Hematopoietic multipotent progenitor cell treated with erythropoietin and hydrocortisone succinate and interleukin-3 and kit ligand, for 4 days (in vitro differentiated cells): ENCODE results near the gene IRF2BP1.
A peak's percentile ranks its signal among the peaks of the same experiment; 100 is the strongest.
"Not testable (repeated sequence)": the region's sequence is repeated elsewhere in the genome, so short reads cannot be mapped to it uniquely, and the experiment has no call there.

Experiments
- DNase-seq: peaks from one replicate; pipeline ENCODE4 v3.0.0-alpha.2; 2015

The IRF2BP1 gene

DNA sequence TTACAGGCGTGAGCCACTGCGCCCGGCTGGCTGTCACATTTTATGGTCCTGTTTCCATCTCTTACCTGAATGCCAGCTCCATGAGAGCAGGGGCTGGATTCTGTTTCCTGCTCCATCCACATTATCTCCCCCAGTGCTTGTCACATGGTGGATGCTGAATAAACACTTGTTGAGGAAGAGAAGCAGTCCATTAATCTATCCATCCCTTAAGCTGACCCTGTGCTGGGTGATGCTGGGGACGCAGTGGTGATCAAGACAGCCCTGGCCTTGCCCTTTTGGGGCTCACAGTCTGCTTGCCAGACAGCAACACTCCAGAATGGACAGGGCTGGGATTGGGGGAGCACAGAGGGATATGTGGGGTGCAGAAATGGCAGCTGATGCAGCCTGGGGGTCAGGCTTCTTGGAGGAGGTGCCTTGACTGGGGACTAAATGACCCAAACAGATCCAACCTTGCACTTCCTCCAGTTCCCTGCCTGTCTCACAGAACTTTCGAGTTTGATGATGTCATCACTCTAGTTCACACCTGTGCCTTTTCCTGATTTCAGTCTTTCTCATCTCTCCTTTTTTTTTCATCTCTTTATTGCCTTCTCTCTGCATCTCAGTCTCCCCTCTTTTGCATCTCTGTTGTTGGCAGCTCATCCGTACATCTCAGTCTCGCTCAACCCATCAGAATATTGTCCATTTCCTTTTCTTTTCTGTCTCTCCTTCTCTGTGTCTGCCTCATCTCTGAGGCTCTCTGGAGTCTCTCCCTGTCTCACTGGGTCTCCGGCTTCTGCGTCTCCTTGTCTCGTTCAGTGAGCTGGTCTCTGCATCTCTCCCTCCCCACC, 4.6 kb downstream of the IRF2BP1 start:
- DNase-seq: no peak

GRCh38 chr19:45879971-45880370, 6.0 kb downstream of the IRF2BP1 start:
- DNase-seq: no peak

DNA sequence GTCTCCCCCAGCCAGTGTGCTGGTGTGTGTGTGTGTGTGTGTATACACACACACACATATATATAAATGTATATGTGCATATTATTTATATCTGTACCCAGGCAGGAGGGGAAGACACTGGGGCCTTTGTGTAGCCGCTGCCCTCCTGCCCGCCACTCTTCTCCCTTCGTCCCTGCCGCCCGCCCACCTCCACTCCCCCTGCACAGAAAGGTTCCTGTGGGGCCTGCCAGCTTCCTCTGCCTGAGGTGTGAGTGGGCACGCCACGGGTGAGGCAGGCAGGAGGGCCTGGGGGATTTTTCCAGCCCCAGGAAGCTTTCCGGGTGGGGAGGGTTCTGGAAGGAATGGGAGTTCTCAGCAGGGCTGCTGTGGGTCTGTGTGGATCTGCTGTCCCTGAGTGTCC, 6.9 kb downstream of the IRF2BP1 start:
- DNase-seq: no peak

DNA sequence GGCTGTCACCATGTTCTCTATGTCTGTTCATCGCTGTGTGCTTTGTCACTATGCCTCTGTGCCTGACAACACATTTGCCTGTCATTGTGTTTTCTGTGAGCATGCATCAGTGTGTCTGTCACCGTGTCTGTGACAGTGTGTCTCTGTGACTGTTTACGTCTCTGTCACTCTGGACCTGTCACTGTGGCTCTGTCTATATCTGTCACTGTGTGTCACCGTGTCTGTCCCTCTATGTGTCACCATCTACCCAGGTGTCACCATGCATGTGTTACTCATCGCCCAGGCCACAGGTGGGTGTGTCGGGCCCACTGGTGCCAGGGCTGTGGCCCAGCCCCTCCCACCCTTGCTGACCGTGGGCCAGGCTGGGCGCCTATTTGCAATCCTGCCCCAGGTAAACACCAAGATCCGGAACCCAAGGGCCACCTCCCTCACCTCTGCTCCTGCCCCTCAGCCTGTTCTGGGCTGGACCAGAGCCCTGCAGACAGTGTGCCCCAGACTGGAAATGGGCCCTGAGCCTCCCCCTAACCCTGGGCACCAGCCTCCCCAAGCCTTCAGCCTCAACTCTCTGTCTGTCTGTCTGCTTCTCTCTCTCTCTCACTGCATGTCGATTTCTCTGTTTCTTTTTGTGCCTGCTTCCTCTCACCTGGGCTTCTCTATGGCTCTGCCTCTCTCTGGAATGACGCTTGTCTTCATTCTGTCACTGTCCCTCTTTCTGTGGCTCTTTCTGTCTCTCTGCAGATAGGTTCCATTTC, 7.7 kb downstream of the IRF2BP1 start:
- DNase-seq: no peak

- DNase-seq: peak; percentile 71
These were observed 9.3 kb downstream of the IRF2BP1 start for GRCh38 chr19:45876411-45877197.

DNA sequence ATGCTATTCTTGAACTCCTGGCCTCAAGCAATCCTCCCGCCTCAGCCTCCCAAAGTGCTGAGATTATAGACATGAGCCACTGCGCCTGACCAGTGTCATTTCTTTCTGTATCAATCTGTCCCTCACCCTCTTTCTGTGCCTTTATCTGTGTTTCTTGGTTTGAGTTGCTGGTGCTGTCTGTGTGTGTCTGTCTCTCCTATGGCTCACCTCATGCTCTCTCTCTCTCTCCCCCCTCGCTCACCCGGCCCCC, 9.9 kb downstream of the IRF2BP1 start:
- peak; percentile 61 for DNase-seq

DNA sequence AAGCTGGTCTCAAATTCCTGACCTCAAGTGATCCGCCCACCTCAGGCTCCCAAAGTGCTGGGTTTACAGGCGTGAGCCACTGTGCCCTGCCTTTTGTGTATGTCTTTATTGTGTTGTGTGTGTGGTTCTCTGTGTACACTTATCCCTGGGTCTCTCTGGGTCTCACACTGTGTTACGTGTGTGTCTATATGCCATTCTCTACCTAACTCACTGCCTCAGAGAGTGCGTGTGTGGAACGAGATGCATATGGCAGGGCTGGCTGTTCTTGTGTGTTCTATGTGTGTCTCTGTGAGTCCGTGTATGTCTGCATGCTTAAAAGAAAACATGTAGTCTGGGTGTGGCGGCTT, 11.3 kb downstream of the IRF2BP1 start:
- no peak for DNase-seq

- DNase-seq: no peak
These were observed 12.6 kb downstream of the IRF2BP1 start for GRCh38 chr19:45873219-45873772.

GRCh38 chr19:45872095-45872919, 13.6 kb downstream of the IRF2BP1 start:
- no peak for DNase-seq

- DNase-seq: no peak
These were observed 15.1 kb downstream of the IRF2BP1 start for GRCh38 chr19:45870798-45871197.

- DNase-seq: not testable (repeated sequence)
These were observed 18.7 kb downstream of the IRF2BP1 start for GRCh38 chr19:45867241-45867640.

DNA sequence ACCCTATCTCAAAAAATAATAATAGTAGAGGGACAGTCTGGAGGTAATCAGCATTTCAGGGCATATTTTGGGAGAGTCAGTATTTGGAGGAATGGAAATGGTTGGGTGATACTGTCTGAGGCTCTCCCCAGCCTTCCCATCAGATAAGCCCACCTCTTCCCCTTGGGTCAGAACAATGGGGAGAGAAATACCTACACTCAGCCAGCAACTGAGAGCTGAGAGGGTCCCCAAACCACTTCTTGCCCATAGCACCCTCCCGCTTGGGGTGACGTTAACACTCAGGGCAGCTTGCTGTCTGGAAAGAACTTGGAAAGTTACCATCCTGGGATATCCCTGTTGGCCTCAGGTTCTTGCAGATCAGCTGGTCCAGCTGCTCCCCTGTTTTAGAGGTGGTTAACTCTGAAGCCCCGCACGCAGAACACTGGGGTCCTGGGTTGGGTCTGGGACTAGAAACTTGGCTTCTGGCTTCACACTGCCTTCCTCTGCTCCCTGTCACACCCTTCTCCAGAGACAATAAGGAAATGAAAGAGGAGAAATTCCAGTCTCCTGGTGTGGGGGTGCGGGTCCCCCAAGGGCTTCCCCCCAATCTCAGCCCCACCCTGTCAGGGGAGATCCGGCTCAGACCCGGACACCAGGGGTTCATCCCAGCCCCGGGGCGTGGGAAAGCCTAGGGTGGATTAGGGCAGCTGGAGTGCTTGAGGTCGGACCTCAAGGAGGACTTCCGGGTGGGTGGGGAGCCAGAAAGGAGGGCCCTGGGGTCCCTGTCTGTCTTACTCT, 19.4 kb downstream of the IRF2BP1 start:
- DNase-seq: no peak

DNA sequence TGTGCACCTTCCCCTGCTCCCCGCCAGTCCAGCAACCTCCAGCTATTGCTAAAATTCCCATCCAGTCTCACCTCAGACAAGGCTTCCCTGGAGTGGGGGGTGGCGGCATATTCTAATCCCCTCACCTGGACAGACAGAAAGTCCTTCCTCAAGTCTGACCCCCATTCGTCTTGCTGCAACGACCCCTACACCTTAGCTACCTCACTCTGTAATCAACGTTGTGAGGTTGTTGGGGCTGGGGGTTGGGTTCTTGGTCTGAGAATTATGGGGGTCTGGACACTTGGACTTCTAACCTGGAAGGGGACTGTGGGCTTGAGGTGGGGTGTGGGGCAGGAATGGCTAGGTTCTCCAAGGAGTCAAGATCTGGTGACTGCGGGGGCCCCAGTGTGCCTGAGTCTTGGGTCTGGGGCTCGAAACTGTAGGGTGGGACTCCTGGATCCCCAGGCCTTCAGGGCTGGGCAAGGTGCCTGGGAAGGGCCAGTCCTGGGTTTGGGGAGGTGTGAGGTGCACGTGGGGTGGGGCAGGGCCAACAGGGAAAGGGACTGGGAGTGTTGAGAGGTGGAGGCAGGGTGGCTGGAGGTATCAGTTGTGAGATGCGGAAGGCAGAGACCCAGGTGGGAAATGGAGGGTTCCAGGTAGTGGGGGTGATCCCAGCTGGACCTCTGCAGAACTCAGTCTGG, 20.5 kb downstream of the IRF2BP1 start:
- no peak for DNase-seq

- no peak for DNase-seq
These were observed 21.3 kb downstream of the IRF2BP1 start for GRCh38 chr19:45864629-45865082.

DNA sequence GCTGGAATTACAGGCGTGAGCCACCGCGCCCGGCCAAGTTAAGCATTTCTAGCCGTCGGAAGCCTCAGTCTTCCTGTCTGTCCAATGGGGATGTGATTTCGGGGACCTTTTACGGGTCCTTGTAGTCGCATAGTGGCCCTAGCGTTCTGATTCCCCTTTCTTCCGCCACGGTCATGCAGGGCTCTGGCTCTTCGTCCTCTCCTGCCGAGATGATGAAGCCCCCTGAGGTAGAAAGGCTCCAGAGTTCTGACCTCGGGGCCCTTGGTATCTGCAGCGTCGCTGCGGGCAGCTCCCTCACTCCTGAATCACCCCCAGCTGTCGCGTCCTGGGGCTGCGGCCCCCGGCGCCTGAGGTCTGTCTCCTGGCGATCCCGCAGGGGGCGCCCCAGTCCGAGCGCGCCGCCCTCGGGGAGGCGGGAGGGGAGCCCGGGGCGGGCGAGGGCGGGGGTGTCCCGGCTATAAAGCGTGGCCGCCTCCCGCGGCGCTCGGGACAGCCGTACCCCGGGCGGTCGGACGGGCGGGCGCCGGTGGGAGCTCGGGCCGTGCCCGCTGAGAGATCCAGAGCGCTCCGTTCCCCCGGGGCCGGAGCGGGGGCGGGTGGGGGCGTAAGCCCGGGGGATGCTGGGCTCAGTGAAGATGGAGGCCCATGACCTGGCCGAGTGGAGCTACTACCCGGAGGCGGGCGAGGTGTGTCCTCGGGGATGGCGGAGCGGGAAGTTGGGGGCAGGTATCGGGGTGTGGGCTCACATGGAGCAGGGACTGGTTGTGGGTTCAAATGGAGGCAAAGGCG, 21.9 kb downstream of the IRF2BP1 start, which contains the start of gene FOXA3:
Gene FOXA3, plus strand, starts transcription at position 487 of the 789 bp plus-strand sequence. Its CDS starts 131 bp downstream, at position 618.
- DNase-seq: peak; percentile 74

DNA sequence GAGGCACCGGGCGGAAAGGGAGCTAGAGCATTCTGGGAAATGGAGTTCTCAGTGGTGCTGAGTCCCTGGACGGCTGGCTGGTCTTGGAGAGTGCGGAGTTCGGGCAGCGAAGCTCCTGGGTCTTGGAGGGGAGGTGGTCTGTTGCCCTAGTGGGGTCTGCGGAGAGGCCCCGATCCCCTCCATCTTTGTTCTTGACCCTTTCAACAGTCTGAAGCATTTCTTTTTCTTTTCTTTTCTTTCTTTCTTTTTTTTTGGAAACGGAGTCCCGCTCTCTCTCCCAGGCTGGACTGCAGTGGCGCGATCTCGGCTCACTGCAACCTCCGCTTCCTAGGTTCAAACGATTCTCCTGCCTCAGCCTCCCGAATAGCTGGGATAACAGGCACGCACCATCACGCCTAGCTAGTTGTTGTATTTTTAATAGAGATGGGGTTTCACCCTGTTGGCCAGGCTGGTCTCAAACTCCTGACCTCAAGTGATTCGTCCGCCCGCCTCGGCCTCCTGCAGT, 22.6 kb downstream of the IRF2BP1 start:
- DNase-seq: no peak

GRCh38 chr19:45862564-45863334, 23.2 kb downstream of the IRF2BP1 start, which contains the start of gene SYMPK:
Gene SYMPK (minus strand): TSS chr19:45863147. CDS start chr19:45854495, 8,652 bp downstream.
- peak; percentile 99 for DNase-seq

DNA sequence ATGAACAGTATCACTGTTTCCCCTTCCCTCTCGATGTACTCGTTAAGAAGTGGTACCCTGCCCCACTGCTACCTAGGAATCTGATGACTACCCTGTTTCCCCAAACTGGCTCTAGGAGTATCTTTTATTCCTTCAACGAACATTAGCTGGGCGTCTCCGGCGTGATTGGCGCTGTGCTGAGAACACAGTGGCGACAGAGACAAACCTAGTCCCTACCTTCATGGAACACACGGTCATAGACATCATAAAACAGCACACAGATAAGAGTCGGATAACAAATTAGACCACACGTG, 23.7 kb downstream of the IRF2BP1 start:
- DNase-seq: no peak
